Medulla oblongata (tissue), 1 donor: ENCODE results near the gene STYXL1.
A peak's percentile ranks its signal among the peaks of the same experiment; 100 is the strongest.
"Not testable (repeated sequence)": the region's sequence is repeated elsewhere in the genome, so short reads cannot be mapped to it uniquely, and the experiment has no call there.

Source experiments
- DNase-seq: peaks from one replicate; pipeline ENCODE4 v3.0.0-alpha.2; 2015; ENCODE audit errors: extremely low spot score

Gene STYXL1

DNA sequence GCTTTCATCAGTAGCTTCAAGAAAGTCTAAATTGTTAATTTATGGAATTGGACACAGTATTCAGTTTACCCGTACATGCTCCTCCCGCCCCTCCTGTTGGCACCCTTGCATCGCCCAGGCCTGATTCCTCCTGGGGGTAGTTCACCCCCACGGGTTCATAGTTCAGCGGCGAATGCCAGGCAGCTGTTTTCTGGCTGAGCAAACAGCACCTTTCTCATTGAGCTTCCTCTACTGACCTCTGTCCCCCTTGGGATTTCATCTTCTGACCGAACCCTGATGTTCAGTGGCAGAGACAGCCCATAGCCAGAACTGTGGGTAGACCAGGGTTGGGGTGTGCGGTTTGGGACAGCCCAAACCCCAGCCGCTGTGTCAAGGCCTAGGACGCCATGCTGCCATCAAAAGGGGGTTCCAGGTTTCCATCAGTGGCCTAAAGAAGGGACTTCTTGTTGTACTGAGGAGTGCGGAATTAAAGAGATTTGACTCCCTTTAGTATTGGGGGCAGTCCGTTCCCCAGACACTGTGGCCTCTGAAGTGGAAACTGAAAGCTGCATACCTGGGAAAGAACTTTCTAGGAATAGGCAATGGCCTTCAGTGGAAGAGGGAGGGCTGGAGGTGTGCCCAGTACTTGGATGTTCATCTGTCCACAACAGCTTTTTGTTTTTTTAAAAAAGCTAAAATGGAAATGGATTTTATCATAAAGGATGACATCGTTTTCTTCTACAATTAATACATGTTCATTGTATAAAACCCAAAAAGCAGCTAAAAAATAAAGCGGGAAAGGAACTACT, 19.1 kb upstream of the STYXL1 start:
- DNase-seq = no peak

DNA sequence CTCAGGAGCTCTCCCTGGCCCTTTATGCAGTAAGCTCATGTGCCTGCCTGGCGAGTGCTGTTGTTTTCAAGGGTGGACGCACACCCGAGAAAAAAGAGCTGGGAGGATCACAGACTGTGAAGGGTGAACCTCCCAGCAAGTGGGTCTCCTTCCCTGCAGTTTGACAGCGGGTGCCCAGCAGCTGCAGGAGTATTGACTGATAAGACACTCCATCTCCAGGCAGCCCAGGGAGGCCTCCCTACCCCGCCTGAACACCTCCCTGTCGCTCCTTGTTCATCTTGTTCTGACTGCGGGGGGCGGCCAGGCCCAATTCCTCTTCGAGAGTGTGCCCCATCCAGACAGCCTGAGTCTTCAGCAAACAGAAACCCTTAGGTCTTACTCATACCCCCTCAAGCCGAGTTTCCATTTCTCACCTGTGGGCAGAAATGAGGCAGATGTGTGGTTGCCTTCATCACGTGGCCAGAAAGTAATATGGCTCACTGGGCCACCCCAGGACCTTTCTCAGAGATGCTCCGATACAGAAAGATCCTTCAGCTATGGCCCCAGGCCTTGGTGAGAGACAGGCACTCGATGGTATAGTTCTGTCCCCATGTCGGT, 17.3 kb upstream of the STYXL1 start:
- DNase-seq = no peak

DNA sequence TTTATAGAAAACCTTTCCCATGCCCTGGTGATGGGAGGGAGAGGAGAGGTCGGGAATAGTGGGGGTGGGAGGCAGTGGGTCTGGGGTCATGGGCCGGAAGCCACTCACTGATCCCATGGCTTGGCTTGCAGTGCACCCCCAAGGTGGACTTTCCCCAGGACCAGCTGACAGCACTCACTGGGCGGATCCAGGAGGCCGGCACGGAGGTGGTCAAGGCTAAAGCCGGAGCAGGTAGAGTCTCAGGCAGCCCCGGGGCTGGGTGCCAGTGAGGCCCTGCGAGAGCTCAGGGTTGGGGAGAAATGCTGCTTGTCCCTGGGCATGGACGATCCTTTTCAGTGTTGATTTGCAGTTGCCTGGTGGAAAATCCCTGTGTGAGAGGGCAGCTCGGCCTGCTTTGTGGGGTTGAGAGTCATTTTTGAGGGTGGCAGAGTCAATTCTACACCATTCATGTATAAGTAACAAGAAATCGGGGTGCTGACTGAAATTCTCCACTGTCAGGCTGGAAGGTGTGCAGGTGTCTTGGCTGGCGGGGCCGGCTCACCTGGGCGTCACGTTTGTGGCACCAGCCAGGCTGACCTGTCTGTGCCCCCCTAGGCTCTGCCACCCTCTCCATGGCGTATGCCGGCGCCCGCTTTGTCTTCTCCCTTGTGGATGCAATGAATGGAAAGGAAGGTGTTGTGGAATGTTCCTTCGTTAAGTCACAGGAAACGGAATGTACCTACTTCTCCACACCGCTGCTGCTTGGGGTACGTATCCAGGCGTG, 16.6 kb upstream of the STYXL1 start:
- DNase-seq = no peak

DNA sequence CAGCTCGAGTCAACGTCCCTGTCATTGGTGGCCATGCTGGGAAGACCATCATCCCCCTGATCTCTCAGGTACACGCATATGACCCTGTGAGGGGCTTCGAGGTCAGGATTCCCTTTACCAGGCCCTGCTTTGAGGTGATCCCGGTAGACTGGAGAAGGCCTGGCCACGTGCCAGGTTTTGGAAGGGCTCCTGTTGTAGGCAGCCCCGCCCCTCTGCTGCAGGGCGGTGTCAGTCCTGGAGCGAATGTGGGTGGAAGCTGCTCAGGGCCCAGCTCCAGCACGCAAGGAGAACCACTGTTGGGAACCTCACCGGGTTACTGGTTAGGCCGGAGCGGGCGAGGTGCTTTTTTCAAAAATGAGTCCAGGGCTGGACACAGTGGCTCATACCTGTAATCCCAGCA, 15.7 kb upstream of the STYXL1 start:
- no peak for DNase-seq

DNA sequence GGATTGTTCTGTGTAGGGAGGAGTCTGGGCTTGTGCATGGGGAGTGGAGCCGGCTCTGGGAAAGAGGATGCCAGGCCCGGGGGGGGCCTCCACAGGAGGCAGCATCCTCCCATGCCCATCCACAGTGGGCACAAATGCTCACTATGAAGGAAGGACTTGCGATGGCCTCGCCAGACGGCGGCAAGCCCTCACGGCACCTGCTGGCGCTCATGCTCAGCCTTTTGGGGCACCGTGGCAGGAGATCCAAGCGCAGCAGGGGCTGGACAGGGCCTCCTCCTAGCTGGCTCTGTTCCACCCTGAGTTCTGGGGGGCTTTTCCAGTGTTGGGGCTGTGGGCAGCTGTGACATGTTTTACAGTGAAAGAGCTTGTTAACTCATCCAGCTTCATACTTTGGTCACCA, 15.3 kb upstream of the STYXL1 start:
- no peak for DNase-seq

DNA sequence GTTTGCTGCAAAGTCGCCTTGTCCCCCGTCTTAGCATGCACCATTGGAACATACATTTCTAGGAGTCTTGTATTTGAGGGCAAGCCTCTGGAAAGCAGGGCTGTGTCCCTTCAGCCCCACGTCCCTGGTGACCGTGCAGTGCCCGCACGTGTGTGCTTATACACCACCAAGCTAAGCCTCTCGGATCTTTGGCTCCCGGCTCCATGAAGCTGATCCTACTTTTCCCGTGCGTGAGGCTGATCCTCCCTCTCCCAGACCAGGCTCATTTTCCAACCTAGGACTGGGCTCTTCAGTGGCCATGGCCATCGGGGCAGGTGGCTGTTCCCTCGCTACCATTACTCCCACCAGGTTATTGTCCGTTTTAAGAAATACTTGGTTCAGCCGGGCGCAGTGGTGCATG, 14.5 kb upstream of the STYXL1 start:
- DNase-seq = no peak

DNA sequence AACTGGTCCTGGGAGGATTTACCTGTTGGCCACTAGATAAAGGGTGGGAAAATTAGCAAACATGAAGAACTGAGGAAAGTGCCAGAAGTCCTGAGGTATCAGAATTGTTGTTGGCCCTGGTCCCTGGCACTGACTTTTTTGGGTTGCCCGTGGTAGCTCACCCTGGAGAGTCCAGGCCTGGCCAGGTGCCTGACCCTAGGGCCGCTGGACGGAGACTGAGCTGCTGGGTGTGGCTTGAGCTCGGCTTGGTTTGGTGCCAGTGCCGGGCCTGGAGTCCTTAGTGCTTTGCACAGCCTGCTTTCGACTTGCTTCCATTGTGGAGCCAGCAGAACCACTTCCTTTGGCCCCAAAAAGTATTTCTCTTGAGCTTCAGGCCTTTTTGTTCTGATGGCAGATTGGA, 13.0 kb upstream of the STYXL1 start:
- no peak for DNase-seq

DNA sequence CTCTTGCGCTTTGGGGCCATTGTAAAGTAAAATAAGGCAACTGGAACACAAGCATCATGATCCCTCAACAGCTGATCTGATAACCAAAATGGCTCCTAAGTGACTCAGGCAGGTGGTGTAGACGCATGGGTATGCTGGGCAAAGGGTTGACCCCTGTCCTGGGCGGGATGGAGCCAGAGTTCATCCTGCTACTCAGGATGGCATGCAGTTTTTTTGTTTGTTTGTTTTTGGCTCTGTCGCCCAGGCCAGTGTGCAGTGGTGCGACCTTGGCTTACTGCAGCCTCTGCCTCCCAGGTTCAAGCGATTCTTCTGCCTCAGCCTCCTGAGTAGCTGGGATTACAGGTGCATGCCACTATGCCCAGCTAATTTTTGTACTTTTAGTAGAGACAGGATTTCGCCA, 10.9 kb upstream of the STYXL1 start:
- not testable (repeated sequence) for DNase-seq

DNA sequence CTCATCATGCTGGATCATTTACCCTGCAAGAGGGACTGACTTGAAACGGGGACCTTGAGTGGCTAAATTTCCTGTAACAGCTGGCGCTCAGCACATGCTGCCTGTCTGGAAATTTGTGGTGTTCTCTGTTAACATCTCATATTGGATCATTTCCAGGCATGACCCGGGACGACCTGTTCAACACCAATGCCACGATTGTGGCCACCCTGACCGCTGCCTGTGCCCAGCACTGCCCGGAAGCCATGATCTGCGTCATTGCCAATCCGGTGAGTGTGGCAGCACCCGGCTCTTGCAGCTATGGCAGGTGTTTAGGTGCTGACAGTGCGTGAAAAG, 10.0 kb upstream of the STYXL1 start:
- DNase-seq = no peak

DNA sequence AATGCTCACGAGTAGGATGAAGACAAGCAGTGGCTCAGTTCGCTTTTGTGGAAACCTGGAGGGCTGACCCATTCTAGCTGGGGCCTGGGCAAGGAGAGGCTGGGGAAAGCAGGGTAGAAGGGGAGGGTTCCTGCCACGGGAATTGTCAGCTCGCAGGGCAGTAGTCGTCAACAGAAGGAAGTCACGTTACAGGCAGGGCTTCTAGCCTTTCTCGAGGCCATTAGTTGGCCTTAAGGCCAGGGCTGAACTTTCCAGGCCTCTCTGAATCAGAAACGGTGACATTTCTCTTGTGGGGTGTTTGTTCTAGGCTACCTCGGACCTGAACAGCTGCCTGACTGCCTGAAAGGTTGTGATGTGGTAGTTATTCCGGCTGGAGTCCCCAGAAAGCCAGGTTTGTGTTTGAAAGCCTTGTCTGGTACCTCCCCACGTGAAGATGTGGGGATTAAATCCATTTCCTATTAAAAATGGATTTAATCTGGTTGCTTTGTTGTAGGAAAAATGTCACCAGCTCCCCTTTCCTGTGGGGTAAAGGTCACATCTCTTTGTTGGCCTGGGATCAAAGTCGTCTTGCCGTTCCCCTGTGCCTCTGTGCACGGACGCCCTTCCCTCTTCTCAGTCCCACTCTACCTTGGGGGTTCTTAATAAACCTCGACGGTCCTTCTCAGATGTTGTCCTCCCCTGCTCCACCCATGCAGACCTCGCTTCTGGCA, 9.5 kb upstream of the STYXL1 start:
- DNase-seq = no peak

DNA sequence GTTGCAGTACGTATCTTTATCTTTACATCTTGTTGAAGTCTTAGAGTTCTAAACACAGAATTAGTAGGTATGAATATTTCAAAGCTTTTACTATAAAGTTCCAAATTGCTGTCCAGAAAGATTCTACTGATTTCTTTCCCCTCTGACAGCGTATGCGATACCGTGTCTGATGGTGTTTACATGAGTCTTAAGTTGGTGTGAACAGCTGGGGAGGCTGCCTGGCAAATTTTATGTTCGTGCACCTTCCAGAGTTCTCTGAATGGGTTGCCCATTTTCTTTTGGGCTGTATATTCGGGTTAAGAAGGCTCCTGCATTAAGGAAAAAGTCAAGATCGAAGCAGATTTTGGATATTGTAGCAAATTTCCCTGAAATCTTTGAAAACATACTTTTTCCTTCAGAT, 8.4 kb upstream of the STYXL1 start:
- DNase-seq = no peak

DNA sequence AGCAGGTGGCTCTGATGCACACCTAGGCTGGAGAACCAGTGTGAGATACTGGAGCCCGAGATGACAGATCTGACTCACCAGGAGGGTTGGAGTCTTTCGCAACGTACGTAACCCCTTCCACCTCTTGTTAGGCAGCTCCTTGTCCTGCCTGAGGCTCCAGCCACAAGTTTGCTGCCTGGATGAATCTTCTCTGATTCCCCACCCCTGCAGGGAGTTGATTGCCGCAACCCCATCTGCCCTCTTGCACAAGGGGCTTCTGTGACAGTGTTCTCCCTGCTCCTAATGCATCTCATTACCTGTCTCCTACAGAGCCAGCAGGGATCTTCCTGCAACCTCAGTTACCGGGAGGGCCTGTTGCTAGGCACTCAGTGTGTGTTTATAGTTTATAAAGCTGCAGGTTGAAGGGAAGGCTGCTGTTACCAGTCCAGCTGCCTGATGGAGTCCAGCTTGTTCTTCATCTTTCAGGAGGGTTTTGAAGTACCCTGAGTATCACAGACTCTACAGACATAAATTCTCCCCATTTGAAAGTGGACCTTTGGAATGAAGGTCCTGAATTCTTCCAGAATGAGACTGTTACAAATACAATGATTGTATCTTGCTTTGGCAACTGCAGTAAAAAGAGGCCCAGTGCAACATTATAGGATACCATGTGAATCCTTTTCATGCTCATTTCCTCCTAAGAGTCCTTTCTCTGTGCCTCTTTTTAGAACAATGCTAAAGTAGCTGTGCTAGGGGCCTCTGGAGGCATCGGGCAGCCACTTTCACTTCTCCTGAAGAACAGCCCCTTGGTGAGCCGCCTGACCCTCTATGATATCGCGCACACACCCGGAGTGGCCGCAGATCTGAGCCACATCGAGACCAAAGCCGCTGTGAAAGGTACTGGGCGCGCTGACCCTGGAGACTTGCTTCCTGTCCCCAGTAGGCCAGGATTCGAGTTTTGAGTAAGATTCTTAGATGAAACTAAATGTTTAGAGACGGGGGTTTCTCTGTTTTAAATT, 6.6 kb upstream of the STYXL1 start:
- DNase-seq = peak; percentile 55

DNA sequence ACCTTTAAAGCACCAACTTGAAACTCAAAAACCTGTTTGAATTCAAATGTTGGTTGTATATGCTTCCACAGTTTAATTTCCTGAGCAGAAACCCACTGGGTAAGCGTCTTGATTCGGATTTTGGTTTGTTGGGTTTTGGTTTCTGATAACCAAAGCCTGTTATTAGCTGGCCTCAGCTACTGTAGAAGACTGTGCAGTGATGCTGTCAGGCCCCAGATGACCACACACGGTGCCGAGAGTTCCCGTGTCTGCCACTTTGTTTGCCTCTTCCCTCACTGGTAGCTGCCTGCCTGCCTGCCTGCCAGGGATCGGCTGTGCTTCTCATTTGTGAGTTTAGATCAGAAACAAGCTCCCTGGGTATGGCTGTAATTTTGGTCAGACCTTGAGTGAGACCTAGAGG, 5.7 kb upstream of the STYXL1 start:
- DNase-seq = no peak

DNA sequence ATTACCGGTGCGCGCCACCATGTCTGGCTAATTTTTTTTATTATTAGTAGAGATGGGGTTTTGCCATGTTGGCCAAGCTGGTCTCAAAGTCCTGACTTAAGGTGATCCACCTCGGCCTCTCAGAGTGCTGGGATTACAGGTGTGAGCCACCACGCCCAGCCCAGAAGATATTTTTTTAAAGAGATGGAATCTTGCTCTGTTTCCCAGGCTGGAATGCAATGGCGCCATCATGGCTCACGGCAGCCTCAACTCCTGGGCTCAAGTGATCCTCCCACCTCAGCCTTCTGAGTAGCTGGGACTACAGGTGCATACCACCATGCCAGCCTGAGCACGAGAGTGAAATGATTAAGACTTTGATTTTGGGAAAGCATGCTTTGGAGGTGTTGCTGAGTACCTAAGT, 4.9 kb upstream of the STYXL1 start:
- DNase-seq = not testable (repeated sequence)

DNA sequence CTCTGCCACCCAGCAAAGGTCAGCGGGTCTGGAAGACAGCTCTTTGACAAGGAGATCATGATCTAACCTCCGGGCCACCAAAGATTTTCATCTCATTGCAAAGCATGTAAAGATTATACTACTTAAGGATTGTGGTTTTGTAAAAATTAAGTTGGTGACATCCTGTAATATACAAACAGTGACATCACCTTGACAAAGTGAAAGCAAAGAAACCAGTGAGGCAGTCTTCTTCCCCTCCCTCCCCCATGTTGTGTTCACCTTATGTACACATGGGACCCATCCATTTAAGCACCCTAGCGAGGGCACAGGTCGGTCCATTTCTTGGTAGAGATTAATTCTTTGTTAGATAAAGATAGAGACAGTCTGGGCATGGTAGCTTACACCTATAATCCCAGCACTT, 4.0 kb upstream of the STYXL1 start:
- no peak for DNase-seq

DNA sequence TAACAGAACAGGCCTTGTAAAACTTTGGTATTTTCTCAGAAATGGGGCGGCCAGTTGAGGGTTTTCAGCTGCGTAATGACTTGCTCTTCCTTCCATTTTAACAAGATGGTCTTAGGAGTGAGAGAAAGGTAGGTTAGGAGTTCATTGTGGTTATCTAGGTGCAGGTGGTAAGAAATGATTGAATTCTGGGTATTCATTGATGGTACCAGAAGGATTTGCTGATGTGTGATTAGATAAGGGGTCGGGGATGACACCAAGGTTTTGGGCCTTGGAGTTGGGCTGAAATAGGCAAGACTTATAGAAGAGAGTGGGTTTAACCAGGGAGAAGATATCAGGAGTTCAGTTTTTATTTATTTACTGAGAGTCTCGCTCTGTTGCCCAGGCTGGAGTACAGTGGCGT, 2.7 kb upstream of the STYXL1 start:
- no peak for DNase-seq

DNA sequence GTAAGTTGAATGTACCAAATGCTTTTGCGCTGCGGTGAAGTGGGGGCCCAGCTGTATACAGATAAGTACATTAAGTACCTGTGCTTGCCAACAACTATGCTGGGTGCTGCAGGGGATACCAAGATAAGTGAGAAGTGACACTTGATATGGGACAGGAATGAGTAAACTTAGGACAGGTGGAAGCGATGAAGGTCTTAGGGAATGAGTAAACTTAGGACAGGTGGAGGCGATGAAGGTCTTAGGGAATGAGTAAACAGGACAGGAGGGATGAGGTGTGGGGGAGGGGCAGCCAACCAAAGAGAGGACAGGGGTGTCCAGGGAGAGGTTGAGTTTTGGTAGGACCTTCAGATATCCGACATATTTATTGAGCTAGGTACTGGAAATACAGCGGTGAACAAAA, 1.5 kb upstream of the STYXL1 start:
- no peak for DNase-seq

DNA sequence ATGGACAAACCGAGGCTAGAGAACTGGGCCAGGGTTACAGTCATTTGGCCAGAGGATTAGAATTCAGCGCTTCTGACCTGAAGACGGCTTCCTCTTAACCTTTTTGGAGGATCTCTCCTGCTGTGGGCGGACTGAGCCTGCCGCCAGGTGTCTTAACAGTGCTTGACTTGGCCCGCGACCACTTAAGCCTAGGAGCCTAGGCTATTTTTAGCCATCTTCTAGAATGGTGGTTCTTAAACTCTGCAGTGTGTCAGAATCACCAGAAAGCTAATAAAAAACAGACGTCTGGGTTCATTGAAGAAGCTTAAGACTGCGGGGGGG, 828 bp upstream of the STYXL1 start:
- no peak for DNase-seq

DNA sequence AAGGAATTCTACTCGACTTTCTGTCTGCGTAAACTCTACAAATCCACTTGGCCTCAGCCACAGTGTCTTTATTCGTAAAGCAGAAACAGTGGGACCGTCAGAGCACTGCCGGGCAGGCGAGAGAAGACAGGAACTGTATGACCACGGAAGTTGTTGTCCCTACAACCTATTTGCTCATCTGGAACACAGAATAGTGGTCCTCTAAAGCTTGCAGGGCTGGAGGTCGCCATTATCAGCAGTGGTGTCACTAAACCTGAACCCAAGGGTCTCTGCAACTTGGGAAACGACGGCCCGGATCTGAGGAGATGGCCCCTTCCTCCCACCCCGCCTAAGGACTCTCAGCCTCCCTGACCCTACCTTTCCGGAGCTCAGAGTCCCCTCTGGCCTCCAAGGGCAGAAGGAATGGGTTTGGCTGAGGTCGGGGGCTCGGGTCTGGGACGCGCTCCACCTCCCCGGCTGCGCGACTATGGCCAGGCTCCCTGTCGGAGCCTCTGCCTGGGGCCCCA, 442 bp downstream of the STYXL1 start:
- peak; percentile 9 for DNase-seq

DNA sequence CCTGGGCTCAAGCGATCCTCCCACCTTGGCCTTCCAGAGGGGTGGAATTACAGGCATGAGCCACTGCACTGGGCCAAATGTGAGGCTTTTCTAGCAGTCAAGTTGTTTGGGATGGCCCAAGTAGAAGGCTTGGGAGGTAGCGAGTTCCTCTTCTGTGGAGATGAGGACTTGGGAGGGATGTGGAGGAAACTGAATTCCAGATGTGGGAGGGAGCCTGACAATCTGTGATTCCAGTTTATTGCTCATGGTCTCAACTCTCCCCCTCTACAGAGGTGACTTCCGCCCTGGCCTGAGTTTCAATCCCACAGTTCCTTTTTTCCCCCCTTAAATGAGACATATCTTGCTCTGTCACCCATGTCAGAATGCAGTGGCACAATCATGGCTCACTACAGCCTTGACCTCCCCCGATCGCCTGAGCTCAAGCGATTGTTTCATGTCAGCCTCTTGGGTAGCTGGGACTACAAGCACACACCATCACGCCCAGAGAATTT, 3.4 kb downstream of the STYXL1 start:
- no peak for DNase-seq

DNA sequence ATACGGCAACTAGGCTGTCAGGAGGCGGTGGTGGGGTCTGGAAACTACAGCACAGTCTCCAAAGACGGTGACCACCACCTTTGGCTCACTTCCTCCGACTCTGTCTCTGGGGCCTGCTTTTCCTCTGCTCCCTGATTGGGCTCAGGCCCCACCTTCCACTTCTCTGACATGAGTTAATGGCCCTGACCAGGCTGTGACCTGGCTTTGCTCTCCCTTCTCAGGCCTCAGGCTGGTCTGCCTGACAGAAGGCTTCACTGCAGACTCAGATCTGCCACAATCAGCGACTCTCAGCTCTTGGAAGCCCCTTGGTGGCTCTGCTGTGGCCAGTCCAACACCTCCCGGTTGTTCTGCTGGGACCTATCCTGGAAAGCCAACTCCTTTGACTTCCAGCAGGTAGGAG, 7.7 kb downstream of the STYXL1 start:
- DNase-seq = no peak
